Bone marrow (tissue), 2 donors: ENCODE results near the gene MCU.
"Not testable (repeated sequence)": the region's sequence is repeated elsewhere in the genome, so short reads cannot be mapped to it uniquely, and the experiment has no call there.

Source experiments
- DNase-seq, 2 donors: peaks; one replicate each; lab custom pipeline; 2025; lab: John Stamatoyannopoulos, UW

MCU gene

GRCh38 chr10:72903941-72904446, 212.1 kb downstream of the MCU start:
- not testable (repeated sequence) for DNase-seq

GRCh38 chr10:72904806-72905205, 212.9 kb downstream of the MCU start:
- DNase-seq = no peak

- DNase-seq = no peak
These were observed 214.5 kb downstream of the MCU start for GRCh38 chr10:72906446-72906845.

- DNase-seq = no peak
These were observed 218.8 kb downstream of the MCU start for GRCh38 chr10:72910705-72911104.

- DNase-seq = no peak
These were observed 219.8 kb downstream of the MCU start for GRCh38 chr10:72911758-72912157.

- DNase-seq = no peak
These were observed 220.8 kb downstream of the MCU start for GRCh38 chr10:72912736-72913135.

- no peak for DNase-seq
These were observed 221.3 kb downstream of the MCU start for GRCh38 chr10:72913287-72913686.

GRCh38 chr10:72917201-72917600, 225.3 kb downstream of the MCU start:
- DNase-seq = not testable (repeated sequence)

GRCh38 chr10:72917803-72918332, 225.9 kb downstream of the MCU start:
- DNase-seq = not testable (repeated sequence)

- no peak for DNase-seq
These were observed 226.4 kb downstream of the MCU start for GRCh38 chr10:72918352-72918751.

GRCh38 chr10:72921147-72921683, 229.3 kb downstream of the MCU start:
- DNase-seq = not testable (repeated sequence)

GRCh38 chr10:72924351-72924750, 232.4 kb downstream of the MCU start:
- no peak for DNase-seq

GRCh38 chr10:72925951-72926465, 234.1 kb downstream of the MCU start:
- no peak for DNase-seq

GRCh38 chr10:72927485-72927884, 235.5 kb downstream of the MCU start:
- no peak for DNase-seq

GRCh38 chr10:72928798-72929197, 236.9 kb downstream of the MCU start:
- no peak for DNase-seq

- no peak for DNase-seq
These were observed 238.3 kb downstream of the MCU start for GRCh38 chr10:72930276-72930675.

GRCh38 chr10:72932259-72933015, 240.5 kb downstream of the MCU start:
- DNase-seq = no peak

- DNase-seq = no peak
These were observed 243.4 kb downstream of the MCU start for GRCh38 chr10:72935361-72935760.
